ENCODE measurements around the gene SAP25. TPM values are rescaled to one million over a fixed set of nuclear protein-coding genes. Genes with fewer than 3 reads are reported as not detected.
"Not testable (repeated sequence)": the region's sequence is repeated elsewhere in the genome, so short reads cannot be mapped to it uniquely, and the experiment has no call there.

Gene SAP25
- total RNA-seq, 4 donors from 2014 or later = 2.4 to 8.4 (median 4.6) TPM

DNA sequence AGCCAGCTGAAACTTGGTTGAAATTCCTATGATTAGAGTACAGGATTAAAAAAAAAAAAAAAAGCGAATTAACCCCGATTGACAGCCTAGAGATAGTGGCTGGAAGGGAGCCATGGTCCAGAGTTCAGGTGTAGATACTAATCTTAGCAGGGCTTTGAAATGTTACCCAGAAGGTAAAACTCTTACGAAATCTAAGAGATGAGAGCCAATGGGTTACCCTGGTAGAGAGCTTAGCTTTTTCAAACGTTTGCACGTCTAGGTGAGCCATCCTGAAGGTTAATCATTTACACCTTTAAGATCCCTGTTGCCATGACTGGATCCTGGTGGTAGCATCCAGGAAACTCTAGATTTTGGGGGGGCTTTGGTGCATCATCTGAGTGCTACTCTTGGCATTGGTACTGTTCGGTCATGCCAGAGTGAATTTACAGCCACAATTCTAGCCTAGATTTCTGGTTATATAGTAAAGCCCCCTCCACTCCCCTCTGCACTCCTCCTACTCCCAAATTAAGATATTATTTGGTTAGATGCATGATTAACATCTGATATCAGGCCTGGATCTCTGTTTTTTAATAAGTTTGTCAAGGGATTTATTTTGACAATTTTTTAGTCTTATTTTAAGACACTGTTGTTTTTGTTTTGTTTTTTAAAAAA is 33.5 kb downstream of the SAP25 start:
- Histone ChIP-seq H3K4me1 (peaks cover 0 to 66% (median 34%) of the 10 kb centered on the region in 4 donors), H3K27ac (peak overlapping the region in 2 of 4 donors; percentile 89 to 91), H3K36me3 (no peaks in the 10 kb centered on the region), H3K27me3 (no peaks in the 10 kb centered on the region), H3K9me3 (no peaks in the 10 kb centered on the region), H3K4me3 (peak overlapping the region; percentile 67 to 94 (median 84))
- WGBS, 2 donors = 47 to 52% methylated on average over 6 of the region's 6 CpGs
- TF ChIP-seq EP300 (IDR thresholded peaks at IDR 0.05) (no peak), POLR2A (IDR thresholded peaks at IDR 0.05) (no peak)
- TF ChIP-seq, protein P1, sequence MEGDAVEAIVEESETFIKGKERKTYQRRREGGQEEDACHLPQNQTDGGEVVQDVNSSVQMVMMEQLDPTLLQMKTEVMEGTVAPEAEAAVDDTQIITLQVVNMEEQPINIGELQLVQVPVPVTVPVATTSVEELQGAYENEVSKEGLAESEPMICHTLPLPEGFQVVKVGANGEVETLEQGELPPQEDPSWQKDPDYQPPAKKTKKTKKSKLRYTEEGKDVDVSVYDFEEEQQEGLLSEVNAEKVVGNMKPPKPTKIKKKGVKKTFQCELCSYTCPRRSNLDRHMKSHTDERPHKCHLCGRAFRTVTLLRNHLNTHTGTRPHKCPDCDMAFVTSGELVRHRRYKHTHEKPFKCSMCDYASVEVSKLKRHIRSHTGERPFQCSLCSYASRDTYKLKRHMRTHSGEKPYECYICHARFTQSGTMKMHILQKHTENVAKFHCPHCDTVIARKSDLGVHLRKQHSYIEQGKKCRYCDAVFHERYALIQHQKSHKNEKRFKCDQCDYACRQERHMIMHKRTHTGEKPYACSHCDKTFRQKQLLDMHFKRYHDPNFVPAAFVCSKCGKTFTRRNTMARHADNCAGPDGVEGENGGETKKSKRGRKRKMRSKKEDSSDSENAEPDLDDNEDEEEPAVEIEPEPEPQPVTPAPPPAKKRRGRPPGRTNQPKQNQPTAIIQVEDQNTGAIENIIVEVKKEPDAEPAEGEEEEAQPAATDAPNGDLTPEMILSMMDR (IDR thresholded peaks at IDR 0.05) = no peak
- DNase-seq (ENCODE audit: low spot score in 2 of 2) = no peak

DNA sequence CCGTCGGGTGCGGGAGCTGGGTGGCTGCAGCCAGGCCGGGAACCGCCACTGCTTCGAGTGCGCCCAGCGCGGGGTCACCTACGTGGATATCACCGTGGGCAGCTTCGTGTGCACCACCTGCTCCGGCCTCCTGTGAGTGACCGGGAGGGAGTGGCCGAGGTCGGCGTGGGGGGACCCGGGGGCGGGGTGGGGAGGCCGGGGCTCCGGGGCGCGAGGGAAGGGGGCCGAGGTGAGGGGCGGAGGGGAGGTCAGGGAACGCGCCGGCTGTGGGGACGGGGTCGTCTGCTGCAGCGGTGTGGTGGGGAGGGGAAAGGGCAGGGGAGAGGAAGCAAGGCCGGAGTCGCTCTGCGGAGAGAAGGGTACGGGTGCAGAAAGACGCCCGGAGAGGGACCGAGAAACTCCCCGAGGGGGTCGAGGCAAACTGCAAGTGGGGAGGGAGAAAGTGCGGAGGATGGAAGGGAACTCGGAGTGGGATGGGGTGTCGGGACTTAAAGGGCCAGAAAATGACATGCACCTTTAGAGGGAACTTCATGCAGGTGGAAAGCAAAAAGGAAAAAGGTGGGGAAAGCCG is 34.2 kb downstream of the SAP25 start:
- Histone ChIP-seq H3K4me3 (peak overlapping the region; percentile 67 to 94 (median 84)), H3K27ac (peak overlapping the region; percentile 53 to 91 (median 84)), H3K9me3 (no peaks in the 10 kb centered on the region), H3K27me3 (no peaks in the 10 kb centered on the region), H3K36me3 (no peaks in the 10 kb centered on the region), H3K4me1 (peaks cover 0 to 59% (median 27%) of the 10 kb centered on the region in 4 donors)
- 1 to 2% methylated on average over 43 to 44 of the region's 44 CpGs for WGBS, 2 donors
- no peak for DNase-seq (ENCODE audit: low spot score in 2 of 2)
- TF ChIP-seq, protein P1 (IDR thresholded peaks at IDR 0.05) = no peak
- TF ChIP-seq POLR2A (IDR thresholded peaks at IDR 0.05) (no peak), EP300 (IDR thresholded peaks at IDR 0.05) (no peak)

GRCh38 chr7:100538654-100539435 is 34.9 kb downstream of the SAP25 start, which contains the start of gene AGFG2:
AGFG2 (plus strand) TSS chr7:100539203; CDS start chr7:100539347, 144 bp downstream.
- 0 to 1% methylated on average over 52 to 53 of the region's 60 CpGs for WGBS, 2 donors
- DNase-seq (ENCODE audit: low spot score in 2 of 2) = peak; percentile 100
- H3K4me1 ChIP-seq = peaks cover 0 to 52% (median 21%) of the 10 kb centered on the region in 4 donors
- TF ChIP-seq EP300 (IDR thresholded peaks at IDR 0.05) = peak; percentile 92 to 94
- TF ChIP-seq POLR2A (IDR thresholded peaks at IDR 0.05) = peak; percentile 86 to 87
- TF ChIP-seq, protein P1 (IDR thresholded peaks at IDR 0.05) = peak in 2 of 5 experiments; percentile 30 to 48
- no peaks in the 10 kb centered on the region for H3K27me3 ChIP-seq
- H3K27ac ChIP-seq = peak within 1 kb of the TSS; percentile 53 to 91 (median 84)
- no peaks in the 10 kb centered on the region for H3K36me3 ChIP-seq
- H3K9me3 ChIP-seq = no peaks in the 10 kb centered on the region
- peak within 1 kb of the TSS; percentile 67 to 94 (median 84) for H3K4me3 ChIP-seq

DNA sequence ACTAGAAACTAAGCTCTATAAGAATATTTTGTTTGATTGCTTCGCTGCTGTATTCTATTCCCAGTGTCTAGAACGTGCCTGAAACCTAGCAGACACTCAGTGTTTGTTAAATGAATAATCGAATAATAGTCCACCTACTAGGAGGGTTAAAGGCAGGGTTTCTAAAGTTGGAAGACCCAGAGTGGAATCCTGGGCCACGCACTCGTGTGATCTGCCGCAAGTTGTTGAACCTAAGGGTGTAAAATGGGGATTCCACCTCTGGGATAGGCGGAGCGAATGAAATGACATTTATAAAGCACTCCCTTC is 35.4 kb downstream of the SAP25 start:
- TF ChIP-seq EP300 (IDR thresholded peaks at IDR 0.05) (no peak), POLR2A (IDR thresholded peaks at IDR 0.05) (no peak)
- TF ChIP-seq, protein P1 (IDR thresholded peaks at IDR 0.05) = no peak
- Histone ChIP-seq H3K27ac (peak overlapping the region; percentile 33 to 72 (median 58)), H3K4me3 (peak overlapping the region in 3 of 4 donors; percentile 1 to 39 (median 36)), H3K27me3 (no peaks in the 10 kb centered on the region), H3K36me3 (no peaks in the 10 kb centered on the region), H3K4me1 (peaks cover 0 to 47% (median 16%) of the 10 kb centered on the region in 4 donors), H3K9me3 (no peaks in the 10 kb centered on the region)
- no peak for DNase-seq (ENCODE audit: low spot score in 2 of 2)
- 8% methylated on average over 8 of the region's 8 CpGs for WGBS, 2 donors

GRCh38 chr7:100536695-100537094 is 37.0 kb downstream of the SAP25 start:
- not testable (repeated sequence) for H3K36me3 ChIP-seq; H3K27me3 ChIP-seq; DNase-seq (ENCODE audit: low spot score in 2 of 2); H3K4me3 ChIP-seq; H3K9me3 ChIP-seq; H3K27ac ChIP-seq
- H3K4me1 ChIP-seq = peaks cover 0 to 31% (median 13%) of the 10 kb centered on the region in 4 donors
- 89% methylated on average over 2 of the region's 2 CpGs for WGBS, 2 donors

DNA sequence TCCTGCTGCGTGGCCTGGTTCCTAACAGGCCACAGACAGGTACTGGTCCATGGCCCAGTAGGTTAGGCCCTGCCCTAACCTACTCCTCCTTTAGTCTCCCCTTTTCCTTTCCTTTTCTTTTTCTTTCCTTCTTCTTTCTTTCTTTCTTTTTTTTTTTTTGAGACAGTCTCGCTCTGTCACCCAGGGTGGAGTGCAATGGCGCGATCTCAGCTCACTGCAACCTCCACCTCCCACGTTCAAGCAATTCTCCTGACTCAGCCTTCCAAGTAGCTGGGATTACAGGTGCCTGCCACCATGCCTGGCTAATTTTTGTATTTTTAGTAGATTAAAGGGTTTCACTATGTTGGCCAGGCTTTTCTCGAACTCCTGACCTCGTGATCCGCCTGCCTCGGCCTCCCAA is 37.7 kb downstream of the SAP25 start:
- H3K9me3 ChIP-seq; DNase-seq (ENCODE audit: low spot score in 2 of 2); H3K36me3 ChIP-seq; H3K27ac ChIP-seq; H3K4me3 ChIP-seq; H3K27me3 ChIP-seq: not testable (repeated sequence)
- WGBS, 2 donors = 90 to 95% methylated on average over 9 of the region's 9 CpGs
- peaks cover 0 to 23% (median 13%) of the 10 kb centered on the region in 4 donors for H3K4me1 ChIP-seq

Data from tibial nerve (tissue), 4 donors.